Ecto neural progenitor cell (in vitro differentiated cells): ENCODE measurements around the gene NAXD.
"Not testable (repeated sequence)": the region's sequence is repeated elsewhere in the genome, so short reads cannot be mapped to it uniquely, and the experiment has no call there.

ENCODE experiments used
- DNase-seq: peaks from one replicate; pipeline ENCODE4 v3.0.0-alpha.2; 2018; ENCODE audit warnings: low spot score

Gene NAXD

GRCh38 chr13:110644892-110645521 is 29.7 kb downstream of the NAXD start:
- DNase-seq: peak; percentile 86

- DNase-seq: no peak
Measured at GRCh38 chr13:110645750-110646149, 30.4 kb downstream of the NAXD start.

GRCh38 chr13:110646442-110647364 is 31.4 kb downstream of the NAXD start:
- no peak for DNase-seq

GRCh38 chr13:110647365-110647737 is 32.0 kb downstream of the NAXD start:
- DNase-seq: no peak

GRCh38 chr13:110648146-110648819 is 32.9 kb downstream of the NAXD start:
- no peak for DNase-seq

- no peak for DNase-seq
Measured at GRCh38 chr13:110648848-110649421, 33.6 kb downstream of the NAXD start.

GRCh38 chr13:110649551-110649950 is 34.2 kb downstream of the NAXD start:
- DNase-seq: no peak

- DNase-seq: no peak
Measured at GRCh38 chr13:110650436-110650835, 35.1 kb downstream of the NAXD start.

GRCh38 chr13:110651271-110651670 is 35.9 kb downstream of the NAXD start:
- DNase-seq: no peak

- DNase-seq: no peak
Measured at GRCh38 chr13:110651726-110652230, 36.4 kb downstream of the NAXD start.

GRCh38 chr13:110652231-110652730 is 36.9 kb downstream of the NAXD start:
- no peak for DNase-seq

GRCh38 chr13:110652764-110653163 is 37.4 kb downstream of the NAXD start:
- DNase-seq: no peak

- no peak for DNase-seq
Measured at GRCh38 chr13:110653271-110653670, 37.9 kb downstream of the NAXD start.

GRCh38 chr13:110653851-110654250 is 38.5 kb downstream of the NAXD start:
- no peak for DNase-seq

GRCh38 chr13:110657196-110657595 is 41.9 kb downstream of the NAXD start:
- no peak for DNase-seq

- DNase-seq: not testable (repeated sequence)
Measured at GRCh38 chr13:110658218-110658911, 43.0 kb downstream of the NAXD start.

- DNase-seq: no peak
Measured at GRCh38 chr13:110661256-110661655, 45.9 kb downstream of the NAXD start.

- no peak for DNase-seq
Measured at GRCh38 chr13:110662091-110662490, 46.7 kb downstream of the NAXD start.

- no peak for DNase-seq
Measured at GRCh38 chr13:110662777-110663443, 47.6 kb downstream of the NAXD start.

GRCh38 chr13:110663491-110663890 is 48.1 kb downstream of the NAXD start:
- DNase-seq: no peak

GRCh38 chr13:110664041-110664440 is 48.7 kb downstream of the NAXD start:
- DNase-seq: no peak
